IMR-90 (cell line): Measurements from ENCODE around the gene BOLL. TPM values are rescaled to one million over a fixed set of nuclear protein-coding genes. Genes with fewer than 3 reads are reported as not detected.

ENCODE experiments used
- ATAC-seq: fragments of 200-7000 bp; cut with Tn5 transposase; 2 replicates; pipeline ENCODE4 v1.9.1; 2020; ENCODE audit warnings: low read depth, mild to moderate bottlenecking, moderate library complexity
- BruUV-seq: library from RNA; stranded (reverse); fragments of 400-500 nt; replicated peaks from 2 replicates; lab custom pipeline; 2021; lab: Mats Ljungman, UMichigan
- CTCF ChIA-PET: fragments of 300-600 bp; formaldehyde crosslinking; extraction: SDS; loops from one replicate; lab custom pipeline; 2021; ENCODE audit warnings: antibody characterized with exemption; lab: Yijun Ruan, JAX
- POLR2A ChIA-PET: fragments of 300-600 bp; sonication (Branson Sonifier 250); formaldehyde crosslinking; loops from one replicate; lab custom pipeline; 2022; ENCODE audit warnings: antibody characterized with exemption; ENCODE audit not compliant: unreplicated experiment; lab: Charles Lee
- DNase-seq: peaks from one replicate; pipeline ENCODE4 v3.0.0; 2013
- H2AFZ ChIP-seq: replicated peaks from 2 replicates; pipeline ENCODE3; 2013; ENCODE audit warnings: low read length, mild to moderate bottlenecking; ENCODE audit not compliant: poor library complexity
- H2AK5ac ChIP-seq: 2 replicates; pipeline ENCODE4 v1.6.1; 2013; ENCODE audit warnings: low read depth, low read length, inconsistent platforms
- H2AK9ac ChIP-seq: replicated peaks from 2 replicates; pipeline ENCODE3; 2013; ENCODE audit warnings: mild to moderate bottlenecking, low read depth, low read length, moderate library complexity; ENCODE audit not compliant: poor library complexity
- H2BK120ac ChIP-seq: 2 replicates; pipeline ENCODE4 v1.6.1; 2013; ENCODE audit warnings: low read depth, low read length, inconsistent platforms
- H2BK15ac ChIP-seq: 3 replicates; pipeline ENCODE4 v1.6.1; 2013; ENCODE audit warnings: low read depth, low read length, inconsistent platforms
- H2BK20ac ChIP-seq: 2 replicates; pipeline ENCODE4 v1.6.1; 2013; ENCODE audit warnings: low read depth, mild to moderate bottlenecking, inconsistent platforms, low read length, moderate library complexity
- H2BK5ac ChIP-seq: 2 replicates; pipeline ENCODE4 v1.6.1; 2013; ENCODE audit warnings: mild to moderate bottlenecking, low read depth, low read length, inconsistent platforms; ENCODE audit not compliant: poor library complexity, severe bottlenecking
- H3K14ac ChIP-seq: replicated peaks from 2 replicates; pipeline ENCODE4 v1.6.1; 2013; ENCODE audit warnings: low read depth, low read length, inconsistent platforms
- H3K18ac ChIP-seq: 2 replicates; pipeline ENCODE4 v1.6.1; 2013; ENCODE audit warnings: low read depth, low read length, control low read depth
- H3K23ac ChIP-seq: 2 replicates; pipeline ENCODE4 v1.6.1; 2013; ENCODE audit warnings: low read depth, low read length, inconsistent platforms
- H3K27ac ChIP-seq: 2 replicates; pipeline ENCODE4 v1.5.1; 2013; ENCODE audit warnings: mild to moderate bottlenecking, control low read depth, low read length; ENCODE audit not compliant: insufficient read depth
- H3K27me3 ChIP-seq: 2 replicates; pipeline ENCODE4 v1.6.1; 2013; ENCODE audit warnings: low read length; ENCODE audit not compliant: control insufficient read depth, insufficient read depth
- H3K36me3 ChIP-seq: 2 replicates; pipeline ENCODE4 v1.6.1; 2013; ENCODE audit warnings: low read length, mixed read lengths; ENCODE audit not compliant: control insufficient read depth, insufficient read depth
- H3K4ac ChIP-seq: 2 replicates; pipeline ENCODE4 v1.6.1; 2013; ENCODE audit warnings: low read depth, low read length, inconsistent platforms
- H3K4me1 ChIP-seq: 2 replicates; pipeline ENCODE4 v1.6.1; 2013; ENCODE audit warnings: low read length, mixed read lengths; ENCODE audit not compliant: control insufficient read depth, insufficient read depth
- H3K4me2 ChIP-seq: 2 replicates; pipeline ENCODE4 v1.6.1; 2013; ENCODE audit warnings: low read depth, mild to moderate bottlenecking, control low read depth, low read length, moderate library complexity
- H3K4me3 ChIP-seq: 2 replicates; pipeline ENCODE4 v1.5.1; 2013; ENCODE audit warnings: low read depth, mild to moderate bottlenecking, control low read depth, low read length, moderate library complexity; ENCODE audit not compliant: insufficient read depth
- H3K56ac ChIP-seq: 2 replicates; pipeline ENCODE4 v1.6.1; 2013; ENCODE audit warnings: low read length, inconsistent platforms; ENCODE audit not compliant: insufficient read depth; ENCODE audit errors: extremely low read depth
- H3K79me1 ChIP-seq, 2 experiments: 2 replicates each; pipeline ENCODE4 v1.6.1; 2013; ENCODE audit warnings: low read length in 2 of 2, inconsistent platforms in 1 of 2, low read depth in 1 of 2
- H3K9ac ChIP-seq: 2 replicates; pipeline ENCODE4 v1.6.1; 2013; ENCODE audit warnings: low read depth, low read length, control low read depth
- H3K9me1 ChIP-seq: 2 replicates; pipeline ENCODE4 v1.6.1; 2013; ENCODE audit warnings: low read length, inconsistent platforms; ENCODE audit not compliant: insufficient read depth
- H3K9me3 ChIP-seq: 2 replicates; pipeline ENCODE4 v1.6.1; 2013; ENCODE audit warnings: low read length; ENCODE audit not compliant: control insufficient read depth, insufficient read depth
- H4K20me1 ChIP-seq: 2 replicates; pipeline ENCODE4 v1.6.1; 2013; ENCODE audit warnings: low read length, inconsistent platforms; ENCODE audit not compliant: insufficient read depth
- H4K5ac ChIP-seq: 2 replicates; pipeline ENCODE4 v1.6.1; 2013; ENCODE audit warnings: mild to moderate bottlenecking, low read depth, low read length, control low read depth
- H4K8ac ChIP-seq, 2 experiments: 2 replicates each; pipeline ENCODE4 v1.6.1; 2013; ENCODE audit warnings: low read depth in 2 of 2, low read length in 2 of 2, control low read depth in 1 of 2, inconsistent platforms in 1 of 2
- H4K91ac ChIP-seq: 2 replicates; pipeline ENCODE4 v1.6.1; 2013; ENCODE audit warnings: low read depth, low read length, inconsistent platforms; ENCODE audit not compliant: insufficient read depth
- BHLHE40 ChIP-seq: fragments of 150-350 bp; IDR thresholded peaks from 2 replicates; pipeline ENCODE4 v1.6.1; 2016; ENCODE audit warnings: mild to moderate bottlenecking, low read depth, low read length
- CEBPB ChIP-seq: IDR thresholded peaks from 2 replicates; pipeline ENCODE4 v1.6.1; 2012; ENCODE audit warnings: low read depth, low read length, improper control_type of control experiment
- CHD1 ChIP-seq: IDR thresholded peaks from 2 replicates; pipeline ENCODE4 v1.6.1; 2012; ENCODE audit warnings: low read depth, low read length, improper control_type of control experiment
- CTCF ChIP-seq: conservative IDR thresholded peaks from 2 replicates; pipeline ENCODE4 v1.5.1; 2012; ENCODE audit warnings: mild to moderate bottlenecking, low read depth, low read length, improper control_type of control experiment
- FOS ChIP-seq: fragments of 150-350 bp; IDR thresholded peaks from 2 replicates; pipeline ENCODE4 v1.6.1; 2016; ENCODE audit warnings: low read depth, low read length
- MAFK ChIP-seq: IDR thresholded peaks from 2 replicates; pipeline ENCODE4 v1.6.1; 2012; ENCODE audit warnings: low read depth, low read length, improper control_type of control experiment
- MAZ ChIP-seq: IDR thresholded peaks from 2 replicates; pipeline ENCODE4 v1.6.1; 2012; ENCODE audit warnings: low read depth, mild to moderate bottlenecking, low read length, improper control_type of control experiment, moderate library complexity, borderline replicate concordance
- MXI1 ChIP-seq: IDR thresholded peaks from 2 replicates; pipeline ENCODE4 v1.6.1; 2012; ENCODE audit warnings: low read depth, mild to moderate bottlenecking, low read length, moderate library complexity, borderline replicate concordance
- POLR2A ChIP-seq: IDR thresholded peaks from 2 replicates; pipeline ENCODE4 v1.6.1; 2012; ENCODE audit warnings: mild to moderate bottlenecking, low read depth, low read length
- RCOR1 ChIP-seq: IDR thresholded peaks from 2 replicates; pipeline ENCODE4 v1.6.1; 2012; ENCODE audit warnings: mild to moderate bottlenecking, low read length, improper control_type of control experiment; ENCODE audit not compliant: insufficient replicate concordance
- RFX5 ChIP-seq: IDR thresholded peaks from 2 replicates; pipeline ENCODE4 v1.8.0; 2012; ENCODE audit warnings: low read depth, mild to moderate bottlenecking, low read length, moderate library complexity
- dilution Hi-C: fragments of 300-500 bp; cut with HindIII; formaldehyde crosslinking; loops from one replicate; pipeline ENCODE4 v1.14.3; 2018; ENCODE audit warnings: low sequenced_read_pairs; ENCODE audit not compliant: unreplicated experiment
- in situ Hi-C: fragments of 300-500 bp; cut with MboI; formaldehyde crosslinking; loops from 3 replicates; pipeline ENCODE4 v1.14.3; 2019; ENCODE audit warnings: low sequenced_read_pairs, inconsistent platforms, mixed read lengths
- intact Hi-C: fragments of 100-400 bp; cut with micrococcal nuclease; formaldehyde crosslinking; loops from 2 replicates; pipeline ENCODE4 v1.10.0; 2022
- polyA plus RNA-seq, 3 experiments: library from polyadenylated mRNA; depleted of rRNA; stranded (reverse); fragments of >200 nt; gene quantifications; 2 replicates each; pipeline ENCODE4 v1.2.3, GENCODE V29; 2012; ENCODE audit warnings: low replicate concordance in 1 of 3
- total RNA-seq: library from RNA; depleted of rRNA; stranded (reverse); fragments of >200 nt; gene quantifications from 2 replicates; pipeline ENCODE4 v1.2.3, GENCODE V29; 2012

BOLL gene
- total and polyA plus RNA-seq, 2 of the 4 experiments (the other 2 are of a cell fraction), result not detected

GRCh38 chr2:197779261-197779660 is 5.9 kb downstream of the BOLL start:
- BruUV-seq, result no TSS peak
- no peak overlapping the region for H3K23ac ChIP-seq
- H4K8ac ChIP-seq, result no peak overlapping the region
- no peak overlapping the region for H4K91ac ChIP-seq
- H4K20me1 ChIP-seq, result no peaks in the 10 kb centered on the region
- ChIA-PET CTCF (interaction anchor here (0.9 kb wide), 1 partner anchor 70 kb away, joined by 3 read pairs; no protein-coding TSS in a partner anchor), POLR2A (no interaction called here)
- no peak overlapping the region for H3K56ac ChIP-seq
- TF ChIP-seq MXI1 (no peak), CTCF (no peak), POLR2A (no peak), CHD1 (no peak), FOS (no peak), CEBPB (no peak), RCOR1 (no peak), MAFK (no peak), RFX5 (no peak), BHLHE40 (no peak), MAZ (no peak)
- no peak overlapping the region for H3K18ac ChIP-seq
- H2BK5ac ChIP-seq, result no peak overlapping the region
- no peak overlapping the region for H2BK20ac ChIP-seq
- no peaks in the 10 kb centered on the region for H3K27me3 ChIP-seq
- no peak overlapping the region for H2AFZ ChIP-seq
- no peaks in the 10 kb centered on the region for H3K9me3 ChIP-seq
- no peaks in the 10 kb centered on the region for H3K9me1 ChIP-seq
- in situ Hi-C loops (loop anchor here (10.0 kb wide), 1 partner anchor 274 kb away; the partner anchor contains the start of gene HSPE1), dilution Hi-C loops (no loop called here), intact Hi-C loops (loop anchor here (2.0 kb wide), 1 partner anchor 278 kb away; the partner anchor contains the start of gene HSPE1)
- H3K4me3 ChIP-seq, result no peak overlapping the region
- no peaks in the 10 kb centered on the region for H3K36me3 ChIP-seq
- no peak overlapping the region for H2AK5ac ChIP-seq
- H2BK15ac ChIP-seq, result no peak overlapping the region
- DNase-seq (no peak), ATAC-seq (no peak)
- H3K4me2 ChIP-seq, result no peak overlapping the region
- H2BK120ac ChIP-seq, result no peak overlapping the region
- H3K79me1 ChIP-seq, result no peaks in the 10 kb centered on the region
- no peak overlapping the region for H2AK9ac ChIP-seq
- no peak overlapping the region for H3K14ac ChIP-seq
- H3K27ac ChIP-seq, result no peak overlapping the region
- H3K9ac ChIP-seq, result no peak overlapping the region
- no peaks in the 10 kb centered on the region for H3K4me1 ChIP-seq
- H4K5ac ChIP-seq, result no peak overlapping the region
- no peak overlapping the region for H3K4ac ChIP-seq
